ENCODE measurements around the gene PICALM.

The PICALM gene

GRCh38 chr11:86079421-86079820 is 10.5 kb upstream of the PICALM start:
- no peak for DNase-seq

- DNase-seq: no peak
Observed at GRCh38 chr11:86073948-86074347, 5.1 kb upstream of the PICALM start.

DNA sequence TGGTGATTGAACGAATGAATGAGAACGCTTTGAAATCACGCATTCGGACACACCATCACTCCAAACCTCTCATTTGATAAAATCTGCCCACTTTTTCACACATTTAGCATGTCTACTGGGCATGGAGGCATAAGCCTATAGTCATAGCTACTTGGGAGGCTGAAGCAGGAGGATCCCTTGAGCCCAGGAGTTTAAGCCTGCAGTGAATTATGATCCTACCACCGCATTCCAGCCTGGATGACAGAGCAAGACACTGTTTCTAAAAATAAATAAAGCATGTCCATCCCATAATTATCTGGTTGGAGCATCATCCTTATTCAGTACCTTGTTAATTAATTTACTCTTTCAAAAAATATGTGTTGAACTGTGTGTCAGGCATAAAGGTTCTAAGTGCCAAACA is 3.3 kb upstream of the PICALM start:
- no peak for DNase-seq

DNA sequence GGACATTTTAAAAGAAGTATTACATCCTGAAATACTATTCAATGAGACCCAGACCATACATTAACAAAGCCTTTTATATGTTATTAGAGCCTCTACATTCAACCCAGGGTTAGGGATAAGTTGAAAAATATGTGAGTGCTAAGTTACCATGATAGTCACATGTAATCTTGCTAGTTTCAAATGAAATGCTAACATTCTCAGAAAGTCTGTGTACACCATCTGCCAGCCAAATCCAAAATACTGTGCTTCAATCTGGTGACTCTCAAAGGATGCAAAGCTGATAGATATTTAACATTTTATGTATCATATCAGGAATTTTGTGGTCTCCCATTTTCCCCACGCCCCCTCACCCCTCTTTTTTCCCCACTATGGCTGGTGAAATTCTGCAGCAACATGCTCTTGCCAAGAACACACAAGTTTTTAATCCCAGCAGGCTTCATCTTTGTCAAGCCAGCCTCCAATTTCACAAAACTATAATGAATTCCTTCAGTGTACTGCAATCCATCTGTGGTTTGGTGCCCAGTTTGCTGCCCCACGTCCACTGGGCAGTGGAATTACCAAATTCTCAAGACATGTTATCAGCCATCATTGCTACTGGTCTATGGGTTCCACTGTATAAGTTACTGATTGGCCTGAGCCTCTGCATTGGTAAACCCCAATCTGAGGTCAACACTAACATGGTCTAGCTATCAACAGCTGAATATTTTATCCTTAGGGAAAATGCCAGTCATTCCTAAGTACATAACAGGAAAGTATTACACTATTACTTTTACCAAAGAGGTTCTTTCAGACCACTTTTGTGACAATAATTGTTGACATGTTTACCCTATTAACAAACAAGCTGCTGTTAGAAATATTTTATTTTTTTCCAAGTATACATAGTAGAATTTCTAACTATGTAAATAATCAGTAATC is 1.5 kb upstream of the PICALM start:
- DNase-seq: no peak

GRCh38 chr11:86069408-86070101 is 671 bp upstream of the PICALM start:
- no peak for DNase-seq

GRCh38 chr11:86068138-86068871 is 579 bp downstream of the PICALM start:
- peak; percentile 42 for DNase-seq

GRCh38 chr11:86067851-86068137 is 1.1 kb downstream of the PICALM start:
- no peak for DNase-seq

GRCh38 chr11:86067009-86067850 is 1.7 kb downstream of the PICALM start:
- DNase-seq: no peak

- DNase-seq: no peak
Observed at GRCh38 chr11:86066657-86067008, 2.3 kb downstream of the PICALM start.

GRCh38 chr11:86066033-86066432 is 2.9 kb downstream of the PICALM start:
- DNase-seq: no peak

DNA sequence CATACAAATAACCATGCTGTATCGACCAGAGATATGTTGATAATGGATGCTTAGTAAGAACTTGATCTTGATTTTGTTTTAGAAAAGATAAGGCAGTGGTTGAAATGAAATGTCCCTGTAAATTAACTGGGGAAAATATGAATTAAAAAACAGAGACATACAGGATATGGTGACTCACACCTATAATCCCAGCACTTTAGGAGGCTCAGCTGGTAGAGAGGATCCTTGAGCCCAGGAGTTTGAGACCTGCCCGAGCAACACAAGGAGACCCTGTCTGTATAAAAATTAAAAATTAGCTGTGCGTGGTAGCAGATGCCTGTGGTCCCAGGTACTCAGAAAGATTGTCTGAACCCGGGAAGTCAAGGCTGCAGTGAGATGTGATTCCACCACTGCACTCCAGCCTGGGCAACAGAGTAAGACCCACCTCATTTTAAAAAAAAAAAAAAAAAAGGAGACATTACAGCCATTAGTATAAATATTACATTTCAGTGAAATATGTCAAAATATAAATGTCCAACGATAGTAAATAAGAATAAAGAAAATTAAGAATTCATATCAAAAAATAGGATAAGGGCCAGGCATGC is 4.6 kb downstream of the PICALM start:
- peak; percentile 5 for DNase-seq

DNA sequence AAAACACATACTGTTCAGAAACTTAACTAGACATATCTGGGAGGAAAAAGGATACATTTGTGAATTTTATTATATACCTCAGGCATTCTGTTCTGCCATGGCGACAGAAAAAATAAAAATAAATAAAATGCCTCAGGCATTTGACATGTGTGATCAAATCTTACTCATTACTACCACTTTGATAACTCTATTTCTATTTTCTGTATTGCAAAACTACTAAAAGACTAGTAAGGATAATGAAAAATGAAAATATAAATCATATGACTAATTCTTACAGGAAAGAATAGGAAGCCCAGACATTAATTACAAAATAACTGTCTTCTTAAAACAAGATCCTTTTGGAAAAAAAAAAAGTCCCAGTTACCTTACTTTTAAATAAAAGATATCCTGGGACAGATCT is 5.3 kb downstream of the PICALM start:
- DNase-seq: no peak

DNA sequence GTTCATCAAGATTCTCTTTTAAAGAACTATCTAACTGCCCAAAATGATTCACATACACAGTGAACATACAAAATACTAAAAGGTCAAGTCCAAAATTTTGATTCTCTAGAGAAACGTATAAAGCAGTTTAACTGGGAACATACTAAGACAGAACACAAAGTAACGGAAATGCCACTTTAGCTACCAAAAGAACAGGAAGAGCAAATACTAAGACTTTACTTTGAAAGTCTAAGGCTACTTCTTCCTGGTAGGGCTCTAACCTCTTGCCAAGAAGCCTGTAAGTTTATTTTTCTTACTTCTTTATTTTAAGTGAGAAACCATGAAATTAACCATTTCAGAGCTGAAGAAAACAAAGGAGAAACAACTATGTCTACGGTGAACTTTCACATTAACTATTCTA is 6.2 kb downstream of the PICALM start:
- DNase-seq: no peak

DNA sequence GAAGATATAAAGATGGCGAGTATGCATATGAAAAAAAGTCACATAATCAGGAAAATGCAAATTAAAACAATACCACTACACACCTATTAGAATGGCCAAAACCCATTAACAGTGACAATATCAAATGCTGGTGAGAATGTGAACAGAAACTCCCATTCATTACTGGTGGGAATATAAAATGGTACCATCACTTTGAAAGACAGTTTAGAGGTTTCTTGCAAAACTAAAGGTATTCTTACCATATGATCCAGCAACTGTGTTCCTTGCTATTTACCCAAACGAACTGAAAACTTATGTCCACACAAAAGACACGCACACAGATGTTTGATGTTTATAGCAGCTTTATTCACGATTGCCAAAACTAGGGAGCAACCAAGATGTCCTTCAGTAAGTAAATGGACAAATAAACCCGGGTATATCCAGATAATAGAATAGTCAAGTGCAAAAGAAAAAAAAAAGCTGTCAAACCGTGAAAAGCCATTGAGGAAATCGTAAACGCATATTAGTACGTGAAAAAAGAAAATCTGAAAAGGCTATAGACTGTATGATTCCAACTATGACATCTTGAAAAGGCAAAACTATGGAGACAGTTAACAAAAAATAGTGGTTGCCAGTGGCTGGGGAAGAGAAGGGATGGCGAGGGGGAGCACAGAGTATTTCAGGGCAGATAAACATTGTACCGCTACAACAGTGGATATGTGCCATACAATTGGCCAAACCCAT is 7.2 kb downstream of the PICALM start:
- DNase-seq: no peak

DNA sequence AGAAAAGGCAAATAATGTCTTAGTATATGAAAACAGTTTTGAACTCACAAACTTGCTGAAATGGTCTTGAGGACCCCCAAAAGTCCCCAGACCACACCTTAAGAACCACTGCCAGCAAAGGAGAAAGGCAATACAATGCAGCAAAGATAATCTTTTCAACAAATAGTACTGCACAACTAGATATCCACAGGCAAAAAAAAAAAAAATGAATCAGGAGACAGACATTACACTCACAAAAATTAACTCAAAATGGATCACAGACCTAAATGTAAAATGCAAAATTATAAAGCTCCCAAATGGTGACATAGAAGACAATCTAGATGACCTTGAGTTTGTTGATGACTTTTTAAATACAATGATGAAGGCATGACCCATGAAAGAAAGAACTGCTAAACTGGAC is 8.3 kb downstream of the PICALM start:
- no peak for DNase-seq

DNA sequence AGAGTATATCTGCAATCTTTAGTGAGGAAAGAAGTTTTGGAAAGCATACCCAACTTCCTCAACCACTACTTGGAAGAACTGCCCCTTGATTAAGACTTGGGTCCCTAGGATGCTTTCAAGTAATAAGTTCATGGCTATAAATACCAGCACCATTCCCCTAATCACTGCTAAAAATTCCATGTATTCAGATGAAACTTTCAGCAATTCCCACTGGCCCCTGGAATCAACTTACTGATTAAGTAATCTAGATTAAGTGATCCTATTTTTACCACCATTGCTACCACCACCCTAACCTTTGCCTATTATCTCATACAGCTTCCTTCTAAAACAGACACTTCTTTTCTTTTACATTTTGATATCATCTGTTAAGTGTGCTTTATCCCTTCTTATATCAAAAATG is 10.5 kb downstream of the PICALM start:
- no peak for DNase-seq

GRCh38 chr11:86056351-86056854 is 12.5 kb downstream of the PICALM start:
- DNase-seq: no peak

- no peak for DNase-seq
Observed at GRCh38 chr11:86052693-86053641, 15.9 kb downstream of the PICALM start.

DNA sequence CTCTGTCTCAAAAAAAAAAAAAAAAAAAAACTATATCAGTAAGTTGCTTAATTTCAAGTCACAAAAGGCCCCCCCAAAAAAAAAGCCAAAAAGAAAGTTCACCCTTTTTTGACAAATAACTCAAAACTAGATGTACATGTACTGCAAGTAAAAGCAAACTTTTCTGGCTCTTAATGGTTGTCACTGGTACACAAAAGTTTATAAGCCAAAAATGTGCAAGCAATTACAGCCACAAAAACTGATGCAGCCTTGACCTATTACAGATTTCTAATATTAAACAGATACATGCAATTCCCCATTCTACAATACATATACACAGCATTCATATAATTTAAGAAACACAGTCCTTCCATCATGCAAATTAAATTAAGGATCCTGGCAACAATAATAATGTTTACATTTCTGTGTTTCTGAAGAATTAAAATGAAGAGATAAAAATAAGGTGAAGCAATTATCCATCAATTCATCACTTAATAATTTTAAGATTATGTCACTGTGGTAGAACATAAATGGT is 18.6 kb downstream of the PICALM start:
- DNase-seq: no peak

Data from CD4-positive, alpha-beta T cell treated with Interleukin-17A for 4 hours (primary cell).